TTC549 (cell line): Measurements from ENCODE around the gene AS3MT.
"Not testable (repeated sequence)": the region's sequence is repeated elsewhere in the genome, so short reads cannot be mapped to it uniquely, and the experiment has no call there.

Experiments used
- FAIRE-seq: peaks from 2 replicates; lab custom pipeline; 2012; peaks lifted over from hg19 to GRCh38; lab: Jason Lieb, UNC

AS3MT gene

GRCh38 chr10:102869258-102870198, at the start of gene AS3MT:
TSS of gene AS3MT (plus strand) at chr10:102869470. CDS start at chr10:102869593, 123 bp downstream.
- FAIRE-seq: no peak

GRCh38 chr10:102820008-102820407, 49.3 kb upstream of the AS3MT start:
- FAIRE-seq: not testable (repeated sequence)

GRCh38 chr10:102822222-102822621, 47.0 kb upstream of the AS3MT start:
- no peak for FAIRE-seq

- FAIRE-seq: no peak
Measured at GRCh38 chr10:102824664-102825063, 44.6 kb upstream of the AS3MT start.

GRCh38 chr10:102826148-102826796, 43.0 kb upstream of the AS3MT start:
- FAIRE-seq: no peak

- FAIRE-seq: no peak
Measured at GRCh38 chr10:102827597-102827975, 41.7 kb upstream of the AS3MT start.

GRCh38 chr10:102831322-102832071, 37.8 kb upstream of the AS3MT start:
- no peak for FAIRE-seq

- FAIRE-seq: no peak
Measured at GRCh38 chr10:102832248-102832647, 37.0 kb upstream of the AS3MT start.

GRCh38 chr10:102832987-102833386, 36.3 kb upstream of the AS3MT start:
- FAIRE-seq: no peak

- FAIRE-seq: no peak
Measured at GRCh38 chr10:102834143-102834542, 35.1 kb upstream of the AS3MT start.

- FAIRE-seq: no peak
Measured at GRCh38 chr10:102835007-102835482, 34.2 kb upstream of the AS3MT start.

- FAIRE-seq: no peak
Measured at GRCh38 chr10:102837230-102837721, 32.0 kb upstream of the AS3MT start, which contains the start of gene CYP17A1. TSS of gene CYP17A1 (minus strand) at chr10:102837413. CDS start at chr10:102837361, 52 bp downstream.

GRCh38 chr10:102838276-102838927, 30.9 kb upstream of the AS3MT start:
- FAIRE-seq: not testable (repeated sequence)

GRCh38 chr10:102841827-102842345, 27.4 kb upstream of the AS3MT start:
- no peak for FAIRE-seq

GRCh38 chr10:102843139-102843538, 26.1 kb upstream of the AS3MT start:
- not testable (repeated sequence) for FAIRE-seq

GRCh38 chr10:102844190-102844776, 25.0 kb upstream of the AS3MT start:
- FAIRE-seq: not testable (repeated sequence)

GRCh38 chr10:102845352-102845902, 23.8 kb upstream of the AS3MT start:
- no peak for FAIRE-seq

GRCh38 chr10:102850025-102850518, 19.2 kb upstream of the AS3MT start:
- FAIRE-seq: no peak

GRCh38 chr10:102853237-102853636, 16.0 kb upstream of the AS3MT start:
- not testable (repeated sequence) for FAIRE-seq

GRCh38 chr10:102855731-102856436, 13.4 kb upstream of the AS3MT start:
- not testable (repeated sequence) for FAIRE-seq
